ENCODE measurements around the gene AKAP8L. TPM values are rescaled to one million over a fixed set of nuclear protein-coding genes. Genes with fewer than 3 reads are reported as not detected.

Gene AKAP8L
- polyA plus RNA-seq, 1 experiment = 30.4 TPM

DNA sequence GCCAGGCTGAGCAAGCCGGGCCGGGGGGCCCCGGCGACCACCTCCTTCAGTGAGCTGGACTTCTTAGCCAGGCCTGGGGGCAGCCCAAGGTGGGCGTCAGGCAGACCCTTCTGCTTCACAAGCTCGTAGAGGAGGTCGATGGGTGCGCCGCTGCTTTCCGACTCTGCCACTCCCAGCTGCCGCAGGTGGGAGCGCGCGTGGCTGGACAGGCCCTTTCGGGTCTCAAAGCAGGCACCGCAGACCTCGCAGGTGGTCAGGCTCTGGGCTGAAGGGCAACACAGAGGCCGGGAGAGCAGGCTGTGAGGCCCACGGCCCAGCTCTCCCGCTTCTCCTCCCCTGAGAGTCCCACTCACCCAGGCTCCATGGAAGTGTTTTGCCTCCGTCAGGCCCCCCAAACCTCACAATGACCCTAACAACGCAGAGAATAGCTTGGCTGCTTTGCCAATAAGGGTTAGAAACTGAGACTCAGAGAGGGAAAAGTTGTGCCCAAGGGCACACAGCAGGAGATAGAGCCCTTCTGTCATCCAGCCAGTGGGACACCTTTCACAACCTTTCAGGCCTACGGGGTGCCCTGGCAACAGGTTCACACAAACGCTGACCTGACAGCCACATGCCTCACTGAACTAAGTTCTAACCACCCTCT, 11.2 kb upstream of the AKAP8L start:
- no peak overlapping the region for H3K27ac ChIP-seq (ENCODE audit: low read depth, low read length)
- no peak overlapping the region for H3K4me3 ChIP-seq (ENCODE audit: low read depth, low read length)
- POLR2A ChIA-PET = interaction anchor here (2.1 kb wide), 1 partner anchor 11 kb away, joined by 7 read pairs; the partner anchor contains the start of gene AKAP8L
- no peak for DNase-seq (ENCODE audit: low read depth, low spot score)
- TF ChIP-seq, protein P1, sequence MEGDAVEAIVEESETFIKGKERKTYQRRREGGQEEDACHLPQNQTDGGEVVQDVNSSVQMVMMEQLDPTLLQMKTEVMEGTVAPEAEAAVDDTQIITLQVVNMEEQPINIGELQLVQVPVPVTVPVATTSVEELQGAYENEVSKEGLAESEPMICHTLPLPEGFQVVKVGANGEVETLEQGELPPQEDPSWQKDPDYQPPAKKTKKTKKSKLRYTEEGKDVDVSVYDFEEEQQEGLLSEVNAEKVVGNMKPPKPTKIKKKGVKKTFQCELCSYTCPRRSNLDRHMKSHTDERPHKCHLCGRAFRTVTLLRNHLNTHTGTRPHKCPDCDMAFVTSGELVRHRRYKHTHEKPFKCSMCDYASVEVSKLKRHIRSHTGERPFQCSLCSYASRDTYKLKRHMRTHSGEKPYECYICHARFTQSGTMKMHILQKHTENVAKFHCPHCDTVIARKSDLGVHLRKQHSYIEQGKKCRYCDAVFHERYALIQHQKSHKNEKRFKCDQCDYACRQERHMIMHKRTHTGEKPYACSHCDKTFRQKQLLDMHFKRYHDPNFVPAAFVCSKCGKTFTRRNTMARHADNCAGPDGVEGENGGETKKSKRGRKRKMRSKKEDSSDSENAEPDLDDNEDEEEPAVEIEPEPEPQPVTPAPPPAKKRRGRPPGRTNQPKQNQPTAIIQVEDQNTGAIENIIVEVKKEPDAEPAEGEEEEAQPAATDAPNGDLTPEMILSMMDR (IDR thresholded peaks at IDR 0.05; ENCODE audit: low read depth, low read length) = no peak
- H3K27me3 ChIP-seq (ENCODE audit: control insufficient read depth, insufficient read depth, low read length) = no peaks in the 10 kb centered on the region
- H3K9me3 ChIP-seq (ENCODE audit: control insufficient read depth, insufficient read depth, low read length) = peaks cover 12% of the 10 kb centered on the region; the same call in 1 of the 2 replicates
- CTCF ChIA-PET = interaction anchor here (1.6 to 1.8 kb wide), 2 partner anchors 11 to 126 kb away, joined by 5 to 8 read pairs; partner anchors contain the start of gene AKAP8L

DNA sequence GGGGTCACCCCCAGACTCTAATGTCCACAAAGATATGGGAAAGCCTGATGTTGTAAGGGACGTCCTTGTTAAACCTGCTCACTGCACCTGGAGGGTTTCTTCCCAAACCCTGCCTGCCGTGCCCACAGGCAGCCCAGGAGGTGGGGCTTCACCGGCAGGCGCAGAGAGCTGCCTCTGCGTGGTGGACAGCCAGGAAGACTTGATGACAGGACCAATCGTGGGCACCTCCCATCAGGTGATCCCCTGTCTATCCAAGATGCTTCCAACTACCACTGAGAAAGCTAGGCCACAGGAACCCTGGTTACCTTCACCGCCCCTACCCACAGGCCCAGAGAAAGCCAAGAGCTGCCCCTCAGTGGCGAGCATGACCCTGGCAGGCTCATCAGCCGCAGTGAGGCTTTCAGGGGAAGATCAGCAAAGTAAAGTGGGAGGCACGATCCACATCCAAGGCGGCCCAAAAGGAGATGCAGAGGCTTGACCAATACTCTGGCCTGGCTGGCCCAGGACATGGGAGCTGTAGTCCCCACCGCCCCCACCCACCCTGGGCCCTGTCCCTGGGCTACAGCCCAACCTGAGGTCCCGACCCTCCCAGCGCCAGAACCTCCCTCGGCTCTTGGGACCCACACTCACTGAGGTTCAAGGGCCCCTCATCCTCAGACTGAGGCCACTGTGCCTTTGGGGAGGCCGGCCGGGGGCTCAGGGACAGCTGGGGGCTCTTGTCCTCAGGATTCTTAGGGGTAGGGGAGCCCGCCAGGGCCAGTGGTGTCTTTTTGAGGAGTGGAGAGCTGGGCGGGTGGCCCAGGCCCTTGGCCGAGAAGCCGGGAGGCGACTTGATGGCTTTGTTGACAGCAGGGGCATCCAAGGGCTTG, 10.4 kb upstream of the AKAP8L start:
- DNase-seq (ENCODE audit: low read depth, low spot score) = no peak
- TF ChIP-seq, protein P1 (IDR thresholded peaks at IDR 0.05; ENCODE audit: low read depth, low read length) = no peak
- CTCF ChIA-PET = interaction anchor here (1.6 to 1.8 kb wide), 2 partner anchors 10 to 126 kb away, joined by 5 to 8 read pairs; partner anchors contain the start of gene AKAP8L

DNA sequence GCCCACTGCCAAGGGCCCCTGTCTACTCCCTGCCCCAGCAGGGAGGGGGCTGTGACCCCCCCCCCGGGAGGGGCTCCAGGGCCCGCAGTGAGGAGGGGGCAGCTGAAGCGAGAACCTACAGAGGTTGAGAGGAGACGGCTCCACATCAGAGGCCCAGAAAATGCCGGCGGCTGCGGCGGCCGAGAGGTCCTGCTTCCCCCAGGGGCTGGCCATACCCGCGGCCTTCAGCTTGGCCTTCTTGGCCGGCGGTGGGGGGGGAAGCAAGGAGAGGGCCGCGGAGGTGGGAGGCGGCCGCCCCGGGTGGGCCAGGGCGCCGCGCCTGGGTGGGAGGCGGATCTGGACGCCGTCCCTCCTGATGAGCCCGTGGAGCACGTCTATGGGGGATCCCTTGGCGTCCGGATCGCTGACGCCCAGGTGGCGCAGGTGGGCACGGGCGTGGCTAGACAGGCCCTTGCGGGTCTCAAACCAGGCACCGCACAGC, 9.2 kb upstream of the AKAP8L start:
- Histone ChIP-seq H3K27ac (ENCODE audit: low read depth, low read length) (no peak overlapping the region), H3K27me3 (ENCODE audit: control insufficient read depth, insufficient read depth, low read length) (no peaks in the 10 kb centered on the region), H3K9me3 (ENCODE audit: control insufficient read depth, insufficient read depth, low read length) (peaks cover 29% of the 10 kb centered on the region), H3K4me3 (ENCODE audit: low read depth, low read length) (no peak overlapping the region)
- DNase-seq (ENCODE audit: low read depth, low spot score) = no peak
- CTCF ChIA-PET = no interaction called here
- TF ChIP-seq, protein P1 (IDR thresholded peaks at IDR 0.05; ENCODE audit: low read depth, low read length) = no peak
- POLR2A ChIA-PET = no interaction called here

More for the DNA sequence above, 10.4 kb upstream of the AKAP8L start:
- no peak overlapping the region for H3K27ac ChIP-seq (ENCODE audit: low read depth, low read length)
- H3K27me3 ChIP-seq (ENCODE audit: control insufficient read depth, insufficient read depth, low read length) = no peaks in the 10 kb centered on the region
- no peak overlapping the region for H3K4me3 ChIP-seq (ENCODE audit: low read depth, low read length)
- peaks cover 19% of the 10 kb centered on the region; the same call in 1 of the 2 replicates for H3K9me3 ChIP-seq (ENCODE audit: control insufficient read depth, insufficient read depth, low read length)
- POLR2A ChIA-PET = interaction anchor here (0.6 to 2.1 kb wide), 2 partner anchors 10 kb away, joined by 4 to 7 read pairs; partner anchors contain the start of gene AKAP8L

DNA sequence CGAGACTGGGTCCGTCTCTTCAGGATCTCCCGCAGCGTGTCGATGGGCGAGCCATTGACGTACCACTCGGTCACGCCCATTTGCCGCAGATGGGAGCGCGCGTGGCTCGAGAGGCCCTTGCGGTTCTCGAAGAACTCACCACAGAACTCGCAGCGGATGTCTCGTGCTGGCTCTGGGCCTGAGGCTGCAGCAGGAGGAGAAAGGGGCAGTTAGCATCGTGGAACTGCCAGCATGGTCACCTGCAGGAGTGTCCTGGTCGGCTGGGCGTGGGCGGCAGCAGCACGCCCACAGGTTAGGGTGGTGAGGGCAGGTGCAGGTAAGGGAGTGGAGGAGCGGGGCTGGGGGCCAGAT, 8.5 kb upstream of the AKAP8L start:
- peaks cover 32% of the 10 kb centered on the region for H3K9me3 ChIP-seq (ENCODE audit: control insufficient read depth, insufficient read depth, low read length)
- H3K27ac ChIP-seq (ENCODE audit: low read depth, low read length) = no peak overlapping the region
- no peak for DNase-seq (ENCODE audit: low read depth, low spot score)
- TF ChIP-seq, protein P1 (IDR thresholded peaks at IDR 0.05; ENCODE audit: low read depth, low read length) = no peak
- POLR2A ChIA-PET = no interaction called here
- CTCF ChIA-PET = no interaction called here
- no peak overlapping the region for H3K4me3 ChIP-seq (ENCODE audit: low read depth, low read length)
- no peaks in the 10 kb centered on the region for H3K27me3 ChIP-seq (ENCODE audit: control insufficient read depth, insufficient read depth, low read length)

Data from AG04450 (cell line).